Endothelial cell of umbilical vein (primary cell): Measurements from ENCODE around the gene CDX2. TPM values are rescaled to one million over a fixed set of nuclear protein-coding genes. Genes with fewer than 3 reads are reported as not detected.

Source experiments
- BruUV-seq: library from RNA; stranded (reverse); fragments of 400-500 nt; replicated peaks from 2 replicates; lab custom pipeline; 2021; lab: Mats Ljungman, UMichigan
- CTCF ChIA-PET: fragments of 300-600, 350-600 bp; sonication (Branson Sonifier 250); formaldehyde crosslinking; loops from one replicate; lab custom pipeline; 2021; ENCODE audit warnings: antibody characterized with exemption, inconsistent platforms; lab: Charles Lee
- POLR2A ChIA-PET: fragments of 300-600, 350-600 bp; sonication (Branson Sonifier 250); formaldehyde crosslinking; loops from one replicate; lab custom pipeline; 2021; ENCODE audit warnings: antibody characterized with exemption, inconsistent platforms; lab: Charles Lee
- DNase-seq: peaks from one replicate; pipeline ENCODE4 v3.0.0-alpha.2; 2011; ENCODE audit warnings: low read depth, low spot score
- FAIRE-seq: peaks from 2 replicates; lab custom pipeline; 2011; peaks lifted over from hg19 to GRCh38; lab: Jason Lieb, UNC
- H2AFZ ChIP-seq: 2 replicates; pipeline ENCODE4 v1.6.0; 2012; ENCODE audit warnings: low read depth, low read length, control low read depth, inconsistent platforms
- H3K27ac ChIP-seq: 2 replicates; pipeline ENCODE4 v1.5.1; 2011; ENCODE audit warnings: low read depth, mild to moderate bottlenecking, control low read depth, low read length, moderate library complexity; ENCODE audit not compliant: insufficient read depth
- H3K27me3 ChIP-seq, 2 experiments: 2 replicates each; pipeline versions ENCODE4 v1.6.0 to v1.6.1; 2011; ENCODE audit warnings: low read length in 2 of 2, mixed read lengths in 1 of 2; ENCODE audit not compliant: control insufficient read depth in 2 of 2, insufficient read depth in 2 of 2
- H3K36me3 ChIP-seq, 2 experiments: 2 replicates in 1 of 2; 3 replicates in 1 of 2; pipeline ENCODE4 v1.5.1; 2011; ENCODE audit warnings: low read length in 2 of 2, mild to moderate bottlenecking in 1 of 2, moderate library complexity in 1 of 2; ENCODE audit not compliant: control insufficient read depth in 2 of 2, insufficient read depth in 2 of 2; ENCODE audit errors: extremely low read depth in 1 of 2
- H3K4me1 ChIP-seq: 3 replicates; pipeline ENCODE4 v1.5.1; 2011; ENCODE audit warnings: mild to moderate bottlenecking, low read length; ENCODE audit not compliant: control insufficient read depth, insufficient read depth; ENCODE audit errors: extremely low read depth
- H3K4me2 ChIP-seq: 2 replicates; pipeline ENCODE4 v1.6.1; 2011; ENCODE audit warnings: low read length, control low read depth, mixed read lengths; ENCODE audit not compliant: insufficient read depth
- H3K4me3 ChIP-seq, 3 experiments: fragments of 200-600 bp in 1 of 3; sonication (generic), shearing (Covaris generic) in 1 of 3; replicated peaks in 1 of 3; 2 replicates each; pipeline ENCODE4 v1.5.1; 2011 to 2016; ENCODE audit warnings: control low read depth in 3 of 3, low read length in 3 of 3, mild to moderate bottlenecking in 2 of 3, inconsistent platforms in 1 of 3, low read depth in 1 of 3, moderate library complexity in 1 of 3; ENCODE audit not compliant: insufficient read depth in 1 of 3
- H3K79me2 ChIP-seq: 2 replicates; pipeline ENCODE4 v1.6.0; 2012; ENCODE audit warnings: low read length, inconsistent platforms; ENCODE audit not compliant: control insufficient read depth, insufficient read depth
- H3K9ac ChIP-seq: replicated peaks from 2 replicates; pipeline ENCODE3; 2011; ENCODE audit warnings: low read length, control low read depth; ENCODE audit not compliant: insufficient read depth; ENCODE audit errors: extremely low read depth
- H3K9me1 ChIP-seq: replicated peaks from 3 replicates; pipeline ENCODE4 v1.6.0; 2011; ENCODE audit warnings: mild to moderate bottlenecking, low read length; ENCODE audit not compliant: control insufficient read depth, insufficient read depth; ENCODE audit errors: extremely low read depth
- H3K9me3 ChIP-seq: replicated peaks from 2 replicates; pipeline ENCODE4 v1.5.1; 2012; ENCODE audit warnings: low read length, inconsistent platforms; ENCODE audit not compliant: control insufficient read depth, insufficient read depth
- H4K20me1 ChIP-seq: replicated peaks from 2 replicates; pipeline ENCODE3; 2011; ENCODE audit warnings: mild to moderate bottlenecking, low read length; ENCODE audit not compliant: control insufficient read depth, insufficient read depth; ENCODE audit errors: extremely low read depth
- EZH2 ChIP-seq: IDR thresholded peaks from 2 replicates; pipeline ENCODE4 v1.6.1; 2012; ENCODE audit warnings: borderline replicate concordance, low read depth, mild to moderate bottlenecking, moderate library complexity, low read length, inconsistent platforms; ENCODE audit not compliant: severe bottlenecking
- MYC ChIP-seq: IDR thresholded peaks from one replicate; pipeline ENCODE4 v1.6.1; 2011; ENCODE audit warnings: mild to moderate bottlenecking, low read depth, low read length
- POLR2AphosphoS5 ChIP-seq: IDR thresholded peaks from 2 replicates; pipeline ENCODE4 v1.6.1; 2012; ENCODE audit warnings: low read depth, mild to moderate bottlenecking, control low read depth, low read length, moderate library complexity; ENCODE audit not compliant: insufficient read depth
- dilution Hi-C: fragments of 300-500 bp; cut with MboI; formaldehyde crosslinking; loops from one replicate; pipeline ENCODE4 v1.15.0; 2019; ENCODE audit warnings: low sequenced_read_pairs; ENCODE audit not compliant: extremely low pct_ligation_motif_present
- intact Hi-C: fragments of 100-400 bp; cut with micrococcal nuclease; formaldehyde crosslinking; loops from one replicate; pipeline ENCODE4 v1.10.0; 2022
- polyA plus RNA-seq, 4 experiments: library from polyadenylated mRNA; depleted of rRNA in 3 of 4; stranded (reverse) in 3 of 4; unstranded in 1 of 4; fragments of >200 nt; gene quantifications; 2 replicates each; pipeline versions ENCODE4 v1.2.1 to v1.2.3, GENCODE V29; 2011 to 2012; ENCODE audit warnings: missing spikeins in 1 of 4
- total RNA-seq: library from RNA; stranded (reverse); gene quantifications from 2 replicates; pipeline ENCODE4 v1.2.3, GENCODE V29; 2021
- TF ChIP-seq, protein P1 (sequence below): IDR thresholded peaks from 2 replicates; pipeline ENCODE4 v1.6.1; 2011; ENCODE audit not compliant: insufficient read depth, insufficient read length

Gene CDX2
- total and polyA plus RNA-seq, 2 donors (not counting 3 experiments of a cell fraction or from before 2014, with no cell fraction given): not detected

DNA sequence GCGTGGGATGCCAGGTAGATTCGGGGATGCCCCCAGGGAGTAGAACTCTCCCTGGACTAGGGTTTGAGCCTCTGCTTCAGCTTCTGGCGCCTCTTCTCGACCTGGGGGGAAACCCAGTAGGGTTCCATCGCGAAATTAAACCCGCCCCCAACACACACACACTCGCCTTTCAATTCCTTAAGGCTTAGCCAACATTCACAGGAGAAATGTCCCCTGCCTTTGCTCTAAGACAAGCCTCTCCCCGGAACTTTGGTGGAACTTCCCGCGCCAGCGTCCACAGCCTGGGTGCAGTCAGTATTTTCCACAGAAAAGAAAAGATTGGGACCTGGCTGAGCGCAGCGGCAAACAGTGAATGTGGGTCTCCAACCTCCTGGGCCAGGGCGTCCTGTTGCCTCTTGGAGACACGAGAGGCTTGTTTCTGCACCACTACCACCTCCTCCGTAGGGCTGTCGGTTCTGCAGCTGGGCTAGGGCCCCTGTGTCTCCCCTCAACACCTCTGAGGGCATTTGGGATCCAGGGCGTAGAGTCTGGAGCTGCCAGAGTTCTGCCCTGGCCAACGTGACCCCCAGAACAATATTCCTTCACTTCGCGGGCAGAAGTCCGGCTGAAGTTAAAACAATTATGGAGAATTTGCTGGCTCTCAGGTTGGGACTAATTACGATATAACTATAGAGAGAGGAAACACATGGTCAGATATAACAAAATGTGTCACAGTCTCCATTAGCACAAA lies 46.1 kb downstream of the CDX2 start:
- no peak overlapping the region for H3K4me3 ChIP-seq
- ChIA-PET POLR2A (no interaction called here), CTCF (interaction anchor here (1.1 kb wide), 1 partner anchor 31 kb away, joined by 3 read pairs; no protein-coding TSS in a partner anchor)
- intact Hi-C loops (no loop called here), dilution Hi-C loops (no loop called here)
- H3K79me2 ChIP-seq: no peaks in the 10 kb centered on the region
- peaks cover 83 to 100% of the 10 kb centered on the region in 2 experiments for H3K27me3 ChIP-seq
- H3K36me3 ChIP-seq: no peaks in the 10 kb centered on the region
- DNase-seq: no peak
- no peak overlapping the region for H3K4me2 ChIP-seq
- no peak for FAIRE-seq
- H3K9me3 ChIP-seq: no peaks in the 10 kb centered on the region
- H3K4me1 ChIP-seq: peaks cover 2% of the 10 kb centered on the region
- H3K9ac ChIP-seq: no peak overlapping the region
- H3K27ac ChIP-seq: no peak overlapping the region
- no peaks in the 10 kb centered on the region for H4K20me1 ChIP-seq
- no TSS peak for BruUV-seq
- no peaks in the 10 kb centered on the region for H3K9me1 ChIP-seq
- no peak overlapping the region for H2AFZ ChIP-seq
- no peak for TF ChIP-seq MYC

DNA sequence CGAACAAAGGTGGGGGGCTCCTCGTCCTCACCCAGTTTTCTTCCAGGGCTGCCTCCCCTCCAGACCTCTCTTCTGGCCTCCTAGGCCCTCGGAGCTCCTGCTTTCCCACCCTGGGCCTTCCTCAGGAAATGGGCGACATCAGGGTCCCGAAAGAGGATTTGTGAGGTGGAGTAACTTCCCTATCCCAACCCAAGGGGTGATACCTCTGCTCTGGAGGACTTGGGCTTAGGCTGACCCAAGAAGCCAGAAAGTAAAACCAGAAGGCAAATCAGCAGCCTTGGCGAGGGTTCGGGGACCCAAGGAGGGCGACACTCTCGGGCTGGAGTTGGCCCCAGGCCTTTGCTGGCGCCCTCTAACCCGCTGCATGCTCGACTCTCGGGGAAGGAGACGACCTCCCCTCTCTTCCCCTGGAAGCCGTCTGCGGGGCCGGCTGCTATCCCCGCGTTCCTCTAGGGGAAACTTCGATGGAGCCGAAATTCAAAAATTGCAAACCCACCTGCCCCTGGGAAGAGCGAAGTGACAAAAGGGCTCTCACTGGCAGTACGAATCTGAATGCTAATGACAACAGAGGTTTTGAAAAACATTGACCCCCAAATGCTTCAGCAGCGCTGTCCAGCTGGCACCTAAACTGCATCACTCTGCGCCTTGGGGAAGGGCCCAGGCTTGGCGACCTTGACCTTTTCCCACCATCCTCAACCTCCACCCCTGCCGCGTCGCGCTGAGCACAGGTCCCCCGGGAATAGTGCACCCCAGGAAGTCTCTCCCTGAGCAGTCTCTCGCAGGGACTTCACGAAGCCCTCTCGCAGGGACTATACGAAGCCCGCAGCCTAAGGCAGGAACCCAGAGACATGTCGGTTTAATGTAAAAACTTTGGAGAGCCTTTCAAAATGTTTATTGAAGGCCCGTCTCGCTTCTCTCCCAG lies 46.9 kb downstream of the CDX2 start:
- Histone ChIP-seq H3K27ac (no peak overlapping the region), H3K79me2 (no peaks in the 10 kb centered on the region), H3K9ac (no peak overlapping the region), H2AFZ (no peak overlapping the region), H3K9me1 (no peaks in the 10 kb centered on the region), H3K9me3 (no peaks in the 10 kb centered on the region), H3K4me3 (no peak overlapping the region), H3K4me1 (peaks cover 2% of the 10 kb centered on the region), H3K4me2 (no peak overlapping the region), H3K36me3 (no peaks in the 10 kb centered on the region), H4K20me1 (no peaks in the 10 kb centered on the region), H3K27me3 (peaks cover 82 to 100% of the 10 kb centered on the region in 2 experiments)
- TF ChIP-seq, protein P1, sequence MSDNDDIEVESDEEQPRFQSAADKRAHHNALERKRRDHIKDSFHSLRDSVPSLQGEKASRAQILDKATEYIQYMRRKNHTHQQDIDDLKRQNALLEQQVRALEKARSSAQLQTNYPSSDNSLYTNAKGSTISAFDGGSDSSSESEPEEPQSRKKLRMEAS: no peak
- TF ChIP-seq POLR2AphosphoS5 (no peak), EZH2 (peak; percentile 69)
- BruUV-seq: no TSS peak
- dilution Hi-C loops: no loop called here
- CTCF ChIA-PET: interaction anchor here (0.5 to 2.9 kb wide), 3 partner anchors 31 to 939 kb away, joined by 3 to 16 read pairs (median 3); no protein-coding TSS in a partner anchor
- POLR2A ChIA-PET: no interaction called here
- intact Hi-C loops: no loop called here
- FAIRE-seq (no peak), DNase-seq (no peak)
